Endothelial cell of umbilical vein (primary cell): Measurements from ENCODE around the gene SP140. TPM values are rescaled to one million over a fixed set of nuclear protein-coding genes. Genes with fewer than 3 reads are reported as not detected.

Experiments
- BruUV-seq: library from RNA; stranded (reverse); fragments of 400-500 nt; replicated peaks from 2 replicates; lab custom pipeline; 2021; lab: Mats Ljungman, UMichigan
- CTCF ChIA-PET: fragments of 300-600, 350-600 bp; sonication (Branson Sonifier 250); formaldehyde crosslinking; loops from one replicate; lab custom pipeline; 2021; ENCODE audit warnings: antibody characterized with exemption, inconsistent platforms; lab: Charles Lee
- POLR2A ChIA-PET: fragments of 300-600, 350-600 bp; sonication (Branson Sonifier 250); formaldehyde crosslinking; loops from one replicate; lab custom pipeline; 2021; ENCODE audit warnings: antibody characterized with exemption, inconsistent platforms; lab: Charles Lee
- DNase-seq: peaks from one replicate; pipeline ENCODE4 v3.0.0-alpha.2; 2011; ENCODE audit warnings: low read depth, low spot score
- FAIRE-seq: peaks from 2 replicates; lab custom pipeline; 2011; peaks lifted over from hg19 to GRCh38; lab: Jason Lieb, UNC
- H2AFZ ChIP-seq: 2 replicates; pipeline ENCODE4 v1.6.0; 2012; ENCODE audit warnings: low read depth, low read length, control low read depth, inconsistent platforms
- H3K27ac ChIP-seq: 2 replicates; pipeline ENCODE4 v1.5.1; 2011; ENCODE audit warnings: low read depth, mild to moderate bottlenecking, control low read depth, low read length, moderate library complexity; ENCODE audit not compliant: insufficient read depth
- H3K27me3 ChIP-seq, 2 experiments: 2 replicates each; pipeline versions ENCODE4 v1.6.0 to v1.6.1; 2011; ENCODE audit warnings: low read length in 2 of 2, mixed read lengths in 1 of 2; ENCODE audit not compliant: control insufficient read depth in 2 of 2, insufficient read depth in 2 of 2
- H3K36me3 ChIP-seq, 2 experiments: 2 replicates in 1 of 2; 3 replicates in 1 of 2; pipeline ENCODE4 v1.5.1; 2011; ENCODE audit warnings: low read length in 2 of 2, mild to moderate bottlenecking in 1 of 2, moderate library complexity in 1 of 2; ENCODE audit not compliant: control insufficient read depth in 2 of 2, insufficient read depth in 2 of 2; ENCODE audit errors: extremely low read depth in 1 of 2
- H3K4me1 ChIP-seq: 3 replicates; pipeline ENCODE4 v1.5.1; 2011; ENCODE audit warnings: mild to moderate bottlenecking, low read length; ENCODE audit not compliant: control insufficient read depth, insufficient read depth; ENCODE audit errors: extremely low read depth
- H3K4me2 ChIP-seq: 2 replicates; pipeline ENCODE4 v1.6.1; 2011; ENCODE audit warnings: low read length, control low read depth, mixed read lengths; ENCODE audit not compliant: insufficient read depth
- H3K4me3 ChIP-seq, 3 experiments: fragments of 200-600 bp in 1 of 3; sonication (generic), shearing (Covaris generic) in 1 of 3; replicated peaks in 1 of 3; 2 replicates each; pipeline ENCODE4 v1.5.1; 2011 to 2016; ENCODE audit warnings: control low read depth in 3 of 3, low read length in 3 of 3, mild to moderate bottlenecking in 2 of 3, inconsistent platforms in 1 of 3, low read depth in 1 of 3, moderate library complexity in 1 of 3; ENCODE audit not compliant: insufficient read depth in 1 of 3
- H3K79me2 ChIP-seq: 2 replicates; pipeline ENCODE4 v1.6.0; 2012; ENCODE audit warnings: low read length, inconsistent platforms; ENCODE audit not compliant: control insufficient read depth, insufficient read depth
- H3K9ac ChIP-seq: replicated peaks from 2 replicates; pipeline ENCODE3; 2011; ENCODE audit warnings: low read length, control low read depth; ENCODE audit not compliant: insufficient read depth; ENCODE audit errors: extremely low read depth
- H3K9me1 ChIP-seq: replicated peaks from 3 replicates; pipeline ENCODE4 v1.6.0; 2011; ENCODE audit warnings: mild to moderate bottlenecking, low read length; ENCODE audit not compliant: control insufficient read depth, insufficient read depth; ENCODE audit errors: extremely low read depth
- H3K9me3 ChIP-seq: replicated peaks from 2 replicates; pipeline ENCODE4 v1.5.1; 2012; ENCODE audit warnings: low read length, inconsistent platforms; ENCODE audit not compliant: control insufficient read depth, insufficient read depth
- H4K20me1 ChIP-seq: replicated peaks from 2 replicates; pipeline ENCODE3; 2011; ENCODE audit warnings: mild to moderate bottlenecking, low read length; ENCODE audit not compliant: control insufficient read depth, insufficient read depth; ENCODE audit errors: extremely low read depth
- CTCF ChIP-seq, 2 donors: IDR thresholded peaks; 1 replicate in 1 of 2; 2 replicates in 1 of 2; pipeline ENCODE4 v1.5.1; 2011; ENCODE audit warnings: low read length in 2 of 2, mild to moderate bottlenecking in 2 of 2, moderate library complexity in 2 of 2, control low read depth in 1 of 2, inconsistent platforms in 1 of 2, low read depth in 1 of 2; ENCODE audit not compliant: insufficient read depth in 1 of 2; ENCODE audit errors: extremely low read depth in 1 of 2
- EZH2 ChIP-seq: IDR thresholded peaks from 2 replicates; pipeline ENCODE4 v1.6.1; 2012; ENCODE audit warnings: borderline replicate concordance, low read depth, mild to moderate bottlenecking, moderate library complexity, low read length, inconsistent platforms; ENCODE audit not compliant: severe bottlenecking
- FOS ChIP-seq: IDR thresholded peaks from 2 replicates; pipeline ENCODE4 v1.6.1; 2011; ENCODE audit warnings: mild to moderate bottlenecking, low read length, moderate library complexity, borderline replicate concordance; ENCODE audit not compliant: insufficient read depth
- GATA2 ChIP-seq: IDR thresholded peaks from 2 replicates; pipeline ENCODE4 v1.7.0; 2011; ENCODE audit warnings: low read depth, mild to moderate bottlenecking, moderate library complexity, mixed read lengths, low read length; ENCODE audit not compliant: insufficient read length, insufficient read depth
- MYC ChIP-seq: IDR thresholded peaks from one replicate; pipeline ENCODE4 v1.6.1; 2011; ENCODE audit warnings: mild to moderate bottlenecking, low read depth, low read length
- POLR2A ChIP-seq: IDR thresholded peaks from 2 replicates; pipeline ENCODE4 v1.6.1; 2012; ENCODE audit warnings: low read depth, mild to moderate bottlenecking, control low read depth, low read length
- POLR2AphosphoS5 ChIP-seq: IDR thresholded peaks from 2 replicates; pipeline ENCODE4 v1.6.1; 2012; ENCODE audit warnings: low read depth, mild to moderate bottlenecking, control low read depth, low read length, moderate library complexity; ENCODE audit not compliant: insufficient read depth
- dilution Hi-C: fragments of 300-500 bp; cut with MboI; formaldehyde crosslinking; loops from one replicate; pipeline ENCODE4 v1.15.0; 2019; ENCODE audit warnings: low sequenced_read_pairs; ENCODE audit not compliant: extremely low pct_ligation_motif_present
- intact Hi-C: fragments of 100-400 bp; cut with micrococcal nuclease; formaldehyde crosslinking; loops from one replicate; pipeline ENCODE4 v1.10.0; 2022
- polyA plus RNA-seq, 4 experiments: library from polyadenylated mRNA; depleted of rRNA in 3 of 4; stranded (reverse) in 3 of 4; unstranded in 1 of 4; fragments of >200 nt; gene quantifications; 2 replicates each; pipeline versions ENCODE4 v1.2.1 to v1.2.3, GENCODE V29; 2011 to 2012; ENCODE audit warnings: missing spikeins in 1 of 4
- total RNA-seq: library from RNA; stranded (reverse); gene quantifications from 2 replicates; pipeline ENCODE4 v1.2.3, GENCODE V29; 2021
- TF ChIP-seq, protein P1 (sequence below): IDR thresholded peaks from 2 replicates; pipeline ENCODE4 v1.6.1; 2011; ENCODE audit not compliant: insufficient read depth, insufficient read length

SP140 gene
- total and polyA plus RNA-seq, 2 donors (not counting 3 experiments of a cell fraction or from before 2014, with no cell fraction given), result not detected

- Histone ChIP-seq H3K79me2 (peaks cover 16% of the 10 kb centered on the region), H3K9ac (no peak overlapping the region), H2AFZ (no peak overlapping the region), H3K9me3 (no peaks in the 10 kb centered on the region), H3K4me2 (no peak overlapping the region), H3K4me1 (peaks cover 17% of the 10 kb centered on the region), H3K27ac (no peak overlapping the region), H3K27me3 (no peaks in the 10 kb centered on the region), H4K20me1 (no peaks in the 10 kb centered on the region), H3K36me3 (peaks cover 0 to 6% of the 10 kb centered on the region in 2 experiments), H3K4me3 (no peak overlapping the region), H3K9me1 (no peaks in the 10 kb centered on the region)
- dilution Hi-C loops (no loop called here), intact Hi-C loops (no loop called here)
- POLR2A ChIA-PET, result no interaction called here
- BruUV-seq, result no TSS peak
- no peak for DNase-seq
- FAIRE-seq, result no peak
- TF ChIP-seq POLR2AphosphoS5 (no peak), MYC (no peak), FOS (no peak), EZH2 (no peak), GATA2 (no peak), POLR2A (no peak), CTCF (IDR thresholded peaks at IDR 0.05; ENCODE audit: extremely low read depth in 1 of 2, insufficient read depth in 1 of 2, low read depth in 1 of 2, low read length in 2 of 2) (no peak)
- TF ChIP-seq, protein P1, sequence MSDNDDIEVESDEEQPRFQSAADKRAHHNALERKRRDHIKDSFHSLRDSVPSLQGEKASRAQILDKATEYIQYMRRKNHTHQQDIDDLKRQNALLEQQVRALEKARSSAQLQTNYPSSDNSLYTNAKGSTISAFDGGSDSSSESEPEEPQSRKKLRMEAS, result no peak
- CTCF ChIA-PET, result no interaction called here
Observed at GRCh38 chr2:230330725-230331124, 105.2 kb downstream of the SP140 start.
